Kidney capillary endothelial cell (primary cell): ENCODE data around the gene HOXA6.
A peak's percentile ranks its signal among the peaks of the same experiment; 100 is the strongest.

Source experiments
- DNase-seq: peaks from one replicate; pipeline ENCODE4 v3.0.0-alpha.2; 2018; ENCODE audit warnings: low spot score

Gene HOXA6

DNA sequence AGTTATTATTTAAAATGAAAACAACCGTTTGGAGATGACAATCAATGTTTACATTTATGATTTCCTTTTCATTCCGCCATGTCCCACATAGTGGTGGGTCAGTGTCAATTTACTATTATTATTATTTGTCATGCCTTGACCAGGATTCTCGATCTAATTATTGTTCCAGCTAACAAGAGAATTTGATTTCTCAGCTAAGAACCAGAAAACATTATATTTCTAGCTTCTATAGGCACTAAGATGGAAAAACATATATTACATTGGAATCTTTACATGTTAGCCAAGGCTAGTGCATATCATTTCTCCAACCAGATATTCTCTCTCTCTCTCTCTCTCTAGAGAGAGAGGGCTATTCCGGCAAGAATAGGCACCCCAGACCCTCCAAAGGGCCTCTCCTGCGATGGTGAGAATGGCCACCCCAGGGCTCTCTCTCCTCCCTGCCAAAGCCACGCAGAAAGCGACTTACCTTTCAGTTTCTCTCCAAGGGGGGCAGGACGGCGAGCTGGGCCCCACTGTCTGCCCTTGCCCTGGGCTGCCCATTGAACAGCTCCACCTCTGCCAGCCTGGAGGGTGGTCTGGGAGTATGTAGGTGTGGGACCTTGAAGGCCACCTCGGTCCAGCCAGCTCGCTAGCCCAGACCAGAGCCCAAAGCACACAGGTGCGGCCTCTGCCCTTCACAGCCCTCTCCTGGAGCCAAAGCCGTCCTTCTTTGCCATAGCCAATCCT is 2.4 kb upstream of the HOXA6 start:
- no peak for DNase-seq

DNA sequence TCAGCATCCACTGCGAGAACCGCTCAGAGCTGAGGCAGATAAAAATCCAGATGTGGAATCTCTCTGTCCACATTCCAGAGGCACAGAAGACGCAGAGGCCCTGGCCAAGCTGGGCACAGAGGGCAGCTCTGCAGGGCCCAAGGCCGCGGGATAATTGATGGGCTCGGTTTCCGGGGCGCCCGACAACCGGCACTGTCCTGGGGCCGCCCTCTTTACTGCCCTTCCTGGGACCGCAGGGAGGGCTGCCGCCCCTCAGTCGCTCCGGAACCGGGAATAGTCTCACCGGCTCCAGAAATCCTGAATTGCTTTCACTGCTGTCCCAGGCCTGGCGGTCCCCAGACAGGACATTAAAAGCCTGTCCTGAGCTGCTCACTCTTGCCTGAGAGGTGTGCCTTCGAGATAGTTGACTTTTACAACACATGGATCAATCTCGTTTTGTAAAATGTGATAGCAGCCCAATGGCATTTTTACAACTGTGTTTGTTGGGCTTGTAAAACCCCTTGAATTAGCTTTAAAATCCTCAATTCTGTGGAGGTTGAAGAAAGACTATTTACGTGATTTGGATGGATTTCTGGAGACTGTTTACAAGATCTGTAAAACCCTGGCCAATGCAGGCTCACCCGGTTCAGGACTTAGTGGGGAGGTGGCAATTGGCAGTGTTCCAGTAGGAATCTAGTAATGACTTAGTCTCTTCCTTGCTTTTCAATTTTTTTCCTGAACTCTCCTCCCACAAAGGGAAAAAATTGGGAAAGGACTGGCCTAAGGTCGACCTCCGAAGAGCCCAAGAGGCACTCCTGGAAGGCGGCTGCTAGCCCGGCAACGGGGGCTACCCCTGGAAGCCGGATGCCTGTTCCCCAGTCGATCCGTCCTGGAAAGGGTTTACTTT is 1.4 kb upstream of the HOXA6 start:
- no peak for DNase-seq

DNA sequence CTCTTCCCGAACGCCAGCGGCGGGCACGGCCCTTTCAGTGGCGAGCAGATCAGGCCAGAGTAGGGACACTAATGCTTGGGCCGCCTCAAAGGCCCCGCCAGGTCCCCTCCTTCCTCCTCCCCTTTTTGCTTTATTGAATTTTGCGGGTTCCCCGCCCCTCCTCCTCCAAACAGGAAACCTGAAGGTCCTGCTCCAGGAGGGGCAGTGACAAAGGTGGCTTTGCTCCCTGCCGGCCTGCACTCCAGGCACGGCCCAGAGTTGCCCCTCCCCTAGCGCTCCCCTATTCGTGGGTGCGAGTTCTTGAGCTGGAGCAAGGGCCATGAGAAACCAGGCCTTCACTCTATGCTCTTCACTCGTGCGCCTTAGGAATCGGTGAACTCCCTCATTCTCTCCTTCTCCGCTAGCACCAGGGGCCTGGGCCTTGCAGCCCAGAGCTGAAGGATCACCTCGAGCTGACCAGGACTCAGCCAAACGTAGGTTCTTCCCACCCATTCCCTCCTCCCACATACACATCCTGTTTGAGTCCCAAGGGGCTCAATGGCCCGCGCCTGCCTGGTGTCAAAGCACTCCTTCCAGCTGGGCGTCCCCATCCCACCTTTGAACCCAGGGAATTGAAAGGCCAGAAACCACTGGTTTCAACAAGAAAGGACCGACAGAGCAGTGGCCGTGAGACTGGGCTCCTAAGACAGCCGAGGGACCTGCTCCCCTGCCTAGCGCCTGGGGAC is 619 bp upstream of the HOXA6 start:
- no peak for DNase-seq

DNA sequence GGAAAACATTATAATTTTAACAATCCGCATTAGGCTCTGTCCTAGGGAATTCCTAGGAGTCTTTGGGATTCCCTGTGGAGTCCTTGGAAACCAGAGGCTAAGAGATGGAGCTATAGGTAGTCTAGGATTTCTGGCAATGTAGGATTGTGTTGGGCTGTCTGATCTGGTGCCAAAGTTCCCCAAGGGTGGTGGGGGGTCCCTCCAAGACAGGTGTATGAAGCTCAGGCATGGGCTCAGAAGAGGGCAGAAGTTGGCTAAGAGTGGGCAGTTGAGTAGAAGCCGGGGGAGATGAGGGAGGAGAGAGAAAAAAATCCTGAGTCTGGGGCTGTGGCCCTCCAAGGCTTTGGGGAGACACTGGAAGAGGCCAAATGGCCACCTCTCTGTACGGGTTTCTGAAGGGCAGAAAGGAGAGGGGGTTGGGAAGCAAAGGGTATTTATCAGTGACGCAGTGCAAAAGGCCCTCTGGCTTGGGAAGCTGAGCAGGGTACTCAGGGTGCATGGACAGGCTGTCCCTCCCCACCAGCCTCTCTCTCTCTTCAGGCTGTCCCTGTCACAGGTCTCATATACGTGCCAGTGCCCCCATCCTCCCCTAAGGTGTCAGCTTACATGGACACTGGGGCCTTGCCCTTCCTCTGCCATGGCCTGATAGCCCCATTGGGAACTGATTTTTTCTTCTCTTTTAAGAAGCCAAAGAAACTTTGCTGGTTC is 929 bp downstream of the HOXA6 start:
- no peak for DNase-seq

DNA sequence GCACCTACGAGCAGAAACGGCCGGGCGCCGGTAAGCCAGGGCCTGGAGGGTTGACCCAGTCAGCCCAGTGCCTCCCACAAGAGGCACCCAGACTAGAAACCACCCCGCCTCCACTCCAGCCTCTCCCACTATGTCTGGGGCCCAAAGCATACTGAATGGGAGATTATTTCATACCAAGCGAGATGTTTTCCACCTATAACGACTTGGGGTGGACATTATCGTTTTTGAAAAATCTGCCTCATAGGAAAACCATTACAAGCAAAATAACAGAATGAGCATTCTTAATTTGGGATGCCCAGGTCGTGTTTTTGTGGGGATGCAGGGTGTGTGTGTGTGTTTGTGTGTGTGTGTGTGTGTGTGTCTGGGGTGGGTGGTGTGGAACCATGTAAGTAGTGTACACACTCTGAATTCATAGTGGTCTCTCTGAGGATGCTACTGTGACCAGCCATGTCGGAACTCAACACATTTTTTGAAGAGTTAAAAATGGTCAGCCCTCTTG is 1.6 kb downstream of the HOXA6 start:
- no peak for DNase-seq

DNA sequence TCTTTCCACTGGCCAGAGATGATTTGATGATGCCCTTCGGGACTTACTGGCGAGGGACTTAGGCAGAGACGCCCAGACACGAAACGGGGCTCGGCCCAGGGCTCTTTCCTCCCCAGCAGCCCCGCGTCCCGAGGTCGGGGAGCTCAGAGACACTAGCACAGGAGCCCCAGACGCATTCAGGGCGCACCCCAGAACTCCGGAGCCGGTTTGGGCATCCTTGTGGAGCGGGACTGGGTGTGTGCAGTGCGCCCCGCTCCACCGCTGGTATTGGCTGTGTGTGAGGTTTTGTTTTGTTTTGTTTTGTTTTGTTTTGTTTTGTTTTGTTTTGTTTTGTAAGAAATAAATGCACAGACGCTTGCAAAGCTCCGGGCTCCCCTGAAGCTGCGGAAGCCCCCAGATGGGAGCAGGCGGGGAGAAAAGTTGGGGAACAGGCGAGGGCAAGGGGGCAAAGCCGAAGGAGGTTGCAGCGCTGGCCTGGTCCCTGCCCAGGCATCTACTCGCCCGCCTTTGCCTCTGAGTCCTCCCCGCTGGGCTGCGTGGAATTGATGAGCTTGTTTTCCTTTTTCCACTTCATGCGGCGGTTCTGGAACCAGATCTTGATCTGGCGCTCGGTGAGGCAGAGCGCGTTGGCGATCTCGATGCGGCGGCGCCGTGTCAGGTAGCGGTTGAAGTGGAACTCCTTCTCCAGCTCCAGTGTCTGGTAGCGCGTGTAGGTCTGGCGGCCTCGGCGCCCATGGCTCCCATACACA is 2.2 kb downstream of the HOXA6 start:
- DNase-seq: no peak

DNA sequence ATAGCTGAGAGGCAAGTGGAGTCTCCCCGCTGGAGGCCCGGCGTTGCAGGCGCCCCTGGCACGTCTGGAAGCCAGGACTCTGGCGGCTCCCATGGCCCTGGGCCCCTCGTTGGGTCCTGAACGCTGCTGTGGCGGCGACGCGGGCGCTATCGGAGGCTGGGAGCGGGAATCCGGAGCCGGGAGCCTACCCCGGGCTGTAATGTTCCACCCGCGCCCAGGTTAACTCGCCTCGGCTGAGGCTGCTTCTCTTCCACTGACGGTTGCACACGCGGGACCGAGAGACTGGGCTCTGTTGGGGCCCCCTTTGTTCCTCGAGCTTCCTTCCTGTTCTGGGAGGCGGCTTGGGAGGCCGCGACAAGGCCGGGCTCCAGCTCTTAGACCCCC is 2.8 kb downstream of the HOXA6 start:
- DNase-seq: no peak

DNA sequence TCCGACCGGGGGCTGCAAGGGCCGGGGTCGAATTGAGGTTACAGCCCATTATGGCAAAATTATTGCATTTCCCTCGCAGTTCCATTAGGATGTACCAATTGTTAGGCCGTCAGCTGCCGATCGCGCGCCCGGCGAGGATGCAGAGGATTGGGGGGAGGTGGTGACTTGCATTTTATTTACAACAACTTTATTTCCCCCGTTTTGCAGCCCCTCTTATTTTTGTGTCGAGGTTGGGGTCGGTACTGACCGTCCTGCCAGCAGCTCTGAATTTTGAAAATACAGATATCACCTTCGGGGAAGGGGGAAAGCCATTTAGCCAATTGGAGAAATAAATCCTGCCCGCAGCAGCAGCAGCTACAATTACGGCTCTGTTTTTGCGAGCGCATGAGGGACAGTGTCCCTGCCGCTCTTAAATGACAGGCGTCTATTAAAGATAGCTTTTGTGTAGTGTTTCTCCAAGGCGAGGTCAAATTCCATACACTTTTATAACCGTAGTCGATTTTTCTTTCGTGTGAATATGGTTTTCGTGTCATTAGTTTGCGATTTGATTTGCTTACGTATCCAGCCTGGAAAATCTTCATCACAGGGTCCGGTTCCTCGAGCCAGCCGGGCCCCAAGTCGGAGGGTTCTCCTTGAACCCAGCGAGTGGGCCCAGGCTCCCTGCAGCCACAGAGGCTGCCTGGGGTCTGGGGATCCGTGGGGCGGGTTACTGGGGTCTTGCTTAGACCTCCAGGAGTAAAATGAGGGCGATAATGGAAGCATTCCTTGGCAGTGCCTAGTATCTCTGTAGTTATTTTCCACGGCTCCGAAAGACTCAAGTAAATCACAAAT is 3.4 kb downstream of the HOXA6 start:
- DNase-seq: no peak

DNA sequence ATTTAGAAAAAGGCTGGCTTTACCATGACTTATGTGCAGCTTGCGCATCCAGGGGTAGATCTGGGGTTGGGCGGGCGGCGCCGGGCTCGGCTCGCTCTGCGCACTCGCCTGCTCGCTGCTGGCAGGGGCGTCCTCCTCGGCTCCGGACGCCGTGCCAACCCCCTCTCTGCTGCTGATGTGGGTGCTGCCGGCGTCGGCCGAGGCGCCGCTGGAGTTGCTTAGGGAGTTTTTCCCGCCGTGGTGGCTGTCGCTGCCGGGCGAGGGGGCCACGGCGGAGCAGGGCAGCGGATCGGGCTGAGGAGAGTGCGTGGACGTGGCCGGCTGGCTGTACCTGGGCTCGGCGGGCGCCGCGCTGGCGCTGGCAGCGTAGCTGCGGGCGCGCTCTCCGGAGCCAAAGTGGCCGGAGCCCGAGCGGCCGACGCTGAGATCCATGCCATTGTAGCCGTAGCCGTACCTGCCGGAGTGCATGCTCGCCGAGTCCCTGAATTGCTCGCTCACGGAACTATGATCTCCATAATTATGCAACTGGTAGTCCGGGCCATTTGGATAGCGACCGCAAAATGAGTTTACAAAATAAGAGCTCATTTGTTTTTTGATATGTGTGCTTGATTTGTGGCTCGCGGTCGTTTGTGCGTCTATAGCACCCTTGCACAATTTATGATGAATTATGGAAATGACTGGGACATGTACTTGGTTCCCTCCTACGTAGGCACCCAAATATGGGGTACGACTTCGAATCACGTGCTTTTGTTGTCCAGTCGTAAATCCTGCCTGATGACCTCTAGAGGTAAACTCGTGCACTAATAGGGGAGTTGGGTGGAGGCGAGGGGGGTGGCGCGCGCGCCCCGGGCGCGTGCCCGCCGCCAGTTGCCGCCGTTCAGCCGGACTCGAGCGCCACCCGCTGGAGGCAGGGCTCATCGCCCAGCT is 4.3 kb downstream of the HOXA6 start, which contains the start of gene HOXA5:
Gene HOXA5 (minus strand): TSS at position 659 of the 927 bp plus-strand sequence. CDS start 74 bp downstream, at position 585.
- DNase-seq: peak; percentile 93

DNA sequence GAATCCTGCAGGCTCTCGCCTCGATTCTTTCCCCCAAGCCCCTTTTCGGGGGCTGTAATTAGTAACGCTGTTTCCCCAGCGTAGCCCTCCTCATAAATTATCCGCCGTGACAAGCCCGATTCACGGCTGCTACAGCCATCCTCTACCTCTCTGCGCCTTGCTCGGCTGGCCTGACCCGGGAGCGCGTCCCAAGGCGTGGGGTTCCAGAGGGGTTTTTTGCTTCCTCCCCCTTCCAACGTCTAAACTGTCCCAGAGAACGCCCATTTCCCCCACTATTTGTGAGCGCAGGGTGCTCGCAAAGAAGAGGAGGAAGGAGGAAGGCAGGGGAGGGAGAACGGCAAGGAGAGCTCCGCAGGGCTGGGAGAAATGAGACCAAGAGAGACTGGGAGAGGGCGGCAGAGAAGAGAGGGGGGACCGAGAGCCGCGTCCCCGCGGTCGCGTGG is 5.0 kb downstream of the HOXA6 start:
- no peak for DNase-seq

DNA sequence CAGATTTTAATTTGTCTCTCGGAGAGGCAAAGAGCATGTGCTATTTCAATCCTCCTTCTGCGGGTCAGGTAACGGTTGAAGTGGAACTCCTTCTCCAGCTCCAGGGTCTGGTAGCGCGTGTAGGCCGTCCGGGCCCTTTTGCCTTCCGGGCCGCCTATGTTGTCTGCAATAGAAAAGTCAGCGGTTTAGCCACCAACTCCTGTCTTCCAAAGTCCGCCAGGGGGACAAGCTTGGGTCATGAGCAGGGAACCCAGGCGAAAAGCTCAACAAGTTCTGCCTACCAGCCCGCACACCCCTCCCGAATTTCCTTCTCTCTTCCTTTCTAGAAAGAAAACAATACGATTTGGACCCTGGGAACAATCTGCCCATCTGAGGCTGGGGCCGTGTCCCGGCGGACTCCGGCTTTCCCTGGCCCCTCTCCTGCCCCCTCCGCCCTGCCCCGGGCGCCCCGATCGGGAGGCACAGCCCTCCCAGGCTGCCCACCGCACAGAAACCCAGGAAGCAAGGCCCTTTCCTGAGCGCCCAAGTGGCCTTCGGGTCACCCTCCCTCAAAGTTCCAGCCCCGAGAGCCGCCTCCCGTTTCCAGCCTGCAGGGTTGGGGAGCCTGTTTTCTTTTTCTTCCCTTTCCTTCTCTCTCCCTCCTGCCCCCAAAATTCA is 5.5 kb downstream of the HOXA6 start:
- no peak for DNase-seq

DNA sequence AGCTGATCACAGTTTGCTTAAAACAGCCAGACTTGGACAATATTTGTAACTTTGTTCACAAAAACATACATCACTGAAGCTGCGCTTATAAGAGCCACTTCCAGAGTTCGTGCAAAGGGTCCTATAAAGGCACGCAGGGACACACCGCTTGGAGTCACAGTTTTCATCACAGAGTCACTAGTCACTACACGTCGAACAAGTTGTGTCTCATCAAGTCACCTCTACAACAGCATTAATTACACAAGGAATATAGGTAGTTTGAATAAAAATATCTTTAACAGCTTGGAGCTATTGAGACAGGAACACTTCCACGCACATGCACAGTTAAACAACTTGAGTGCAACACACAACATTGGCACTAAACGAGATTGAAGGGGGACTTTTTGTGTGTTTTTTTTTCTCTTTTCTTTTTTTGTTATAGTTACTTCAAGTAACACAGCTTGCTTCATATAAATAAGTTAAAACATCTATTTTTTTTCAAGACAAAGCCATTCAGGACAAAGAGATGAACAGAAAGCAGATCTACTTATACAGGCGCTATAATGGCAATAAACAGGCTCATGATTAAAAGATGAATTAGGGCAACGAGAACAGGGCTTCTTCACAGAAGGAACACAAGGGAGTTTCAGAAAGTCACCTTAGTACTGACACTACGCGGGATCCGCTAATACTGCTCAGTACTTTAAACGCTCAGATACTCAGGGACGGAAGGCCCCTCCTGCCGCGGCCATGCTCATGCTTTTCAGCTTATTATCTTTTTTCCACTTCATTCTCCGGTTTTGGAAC is 6.2 kb downstream of the HOXA6 start:
- no peak for DNase-seq

DNA sequence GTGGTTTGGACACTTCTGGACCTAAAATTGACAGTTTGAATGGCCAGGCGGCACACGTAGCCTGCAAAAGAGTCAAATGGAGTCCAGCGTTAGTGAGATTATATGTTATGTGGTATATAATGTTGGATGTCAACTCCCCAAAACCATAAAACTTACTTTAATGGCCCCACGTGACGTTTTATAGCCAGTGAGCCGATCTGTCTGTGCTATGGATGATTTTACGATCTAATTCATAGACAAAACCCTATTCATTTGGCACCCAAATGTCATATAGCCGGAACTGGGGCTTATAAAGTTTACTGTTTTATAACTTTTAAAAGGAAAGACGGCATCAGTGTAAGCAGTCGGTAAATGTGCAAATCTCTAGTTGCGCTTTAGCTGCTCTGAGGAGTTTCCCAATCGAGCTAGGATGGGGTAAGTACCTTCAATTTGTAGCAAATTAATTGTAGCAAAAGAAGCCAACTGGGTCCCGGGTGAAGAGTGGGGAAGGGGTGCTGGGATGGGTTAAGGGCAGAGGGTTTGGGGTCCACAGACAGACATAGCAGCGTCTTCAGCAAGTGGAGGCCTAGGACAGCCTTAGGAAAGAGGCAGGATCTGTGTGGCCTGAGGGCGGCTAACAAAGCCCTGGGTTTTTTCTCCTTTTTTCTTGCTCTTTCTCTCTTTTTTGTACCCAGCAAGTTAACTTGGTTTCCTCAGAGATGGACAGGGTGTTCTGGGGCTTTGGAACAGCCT is 7.3 kb downstream of the HOXA6 start:
- DNase-seq: no peak

DNA sequence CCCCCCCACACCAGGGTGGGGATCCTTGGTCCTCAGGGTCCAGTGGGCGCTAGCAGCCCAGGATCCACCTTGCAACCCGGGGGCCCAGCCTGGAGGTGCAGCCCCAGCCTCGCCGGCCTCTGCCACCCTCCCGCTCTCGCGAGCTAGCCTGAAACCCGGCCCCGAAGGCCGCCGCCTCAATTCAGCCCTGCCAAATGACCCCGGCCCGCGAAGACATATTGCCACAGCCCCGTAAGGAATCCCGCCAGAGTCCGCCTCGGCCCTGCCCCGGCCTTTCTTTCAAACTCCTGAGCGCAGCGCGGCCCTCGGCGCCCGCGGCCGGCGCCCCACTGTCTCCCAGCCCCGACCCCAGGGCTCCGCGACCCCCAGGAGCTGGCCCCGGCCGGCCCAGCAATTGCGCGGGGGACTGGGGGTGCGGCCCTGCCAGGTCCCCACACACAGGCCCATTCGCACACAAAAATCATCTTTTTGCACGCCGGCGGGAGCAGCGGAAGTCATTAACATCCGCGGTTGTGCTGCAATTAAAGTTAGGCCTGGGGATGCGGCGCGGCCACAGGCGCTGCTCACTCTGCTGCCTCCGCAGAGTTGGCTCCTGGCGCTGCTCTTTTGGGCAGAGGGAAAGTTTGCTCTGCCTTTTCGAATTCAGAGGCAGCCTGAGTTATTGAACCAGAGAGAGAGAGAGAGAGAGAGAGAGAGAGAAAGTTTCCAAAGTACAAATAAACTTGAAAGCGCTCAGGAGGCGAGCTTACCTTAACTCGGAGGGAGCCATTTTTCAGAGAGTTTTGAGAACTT is 8.0 kb downstream of the HOXA6 start:
- no peak for DNase-seq

DNA sequence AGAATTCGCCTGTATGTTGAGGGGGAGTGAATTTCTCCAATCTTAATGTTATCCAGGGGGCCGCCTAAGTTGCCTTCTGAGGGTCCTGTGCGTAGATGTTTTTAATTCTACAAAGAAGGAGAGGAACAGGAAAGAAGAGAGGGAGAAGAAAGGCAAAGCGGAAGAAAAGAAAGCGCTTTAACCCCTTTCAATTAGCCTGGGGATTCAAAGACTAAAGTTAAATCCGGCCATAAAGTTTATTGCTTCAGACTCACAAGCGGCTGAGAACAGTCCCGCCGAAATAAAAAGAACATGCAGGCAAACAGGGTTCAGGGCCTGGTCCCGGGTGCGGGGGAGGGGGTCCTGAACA is 8.6 kb downstream of the HOXA6 start:
- DNase-seq: no peak

DNA sequence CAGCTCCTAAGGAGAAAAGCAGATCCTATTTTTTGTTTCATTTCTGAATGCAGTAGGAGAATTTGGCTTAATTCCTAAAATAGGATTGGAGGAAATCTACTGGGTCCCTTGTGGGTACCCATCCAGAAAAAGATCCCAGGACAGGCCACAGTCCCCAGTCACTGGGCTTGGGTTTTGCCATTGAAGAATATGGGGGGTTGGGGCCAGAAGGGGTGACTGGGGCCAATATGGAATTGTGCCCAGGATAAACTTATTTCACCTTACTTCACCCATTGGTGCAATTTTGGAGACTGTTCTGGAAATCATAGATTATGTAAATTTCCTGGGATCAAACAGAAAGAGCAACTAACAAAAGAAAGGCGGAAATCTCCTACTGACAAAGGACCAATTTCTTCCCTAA is 9.1 kb downstream of the HOXA6 start:
- DNase-seq: no peak
